H1 (cell line): ENCODE results near the gene TENT5A. TPM values are rescaled to one million over a fixed set of nuclear protein-coding genes. Genes with fewer than 3 reads are reported as not detected.

ENCODE experiments used
- CHD7 ChIP-seq: fragments of 300-600 bp; sonication (generic); IDR thresholded peaks from 2 replicates; pipeline ENCODE4 v1.7.1; 2012; ENCODE audit warnings: low read length, moderate library complexity, mild to moderate bottlenecking, inconsistent platforms; ENCODE audit not compliant: insufficient replicate concordance
- GABPA ChIP-seq: IDR thresholded peaks from 2 replicates; pipeline ENCODE4 v1.6.1; 2011; ENCODE audit warnings: mild to moderate bottlenecking, low read length, moderate library complexity, borderline replicate concordance; ENCODE audit not compliant: insufficient read depth
- polyA plus RNA-seq, 7 experiments: library from polyadenylated mRNA; depleted of rRNA in 3 of 7; stranded (reverse) in 5 of 7; unstranded in 2 of 7; fragments of >200 nt in 5 of 7; fragments of 200-250 nt in 2 of 7; gene quantifications; 1 replicate in 5 of 7; 2 replicates in 1 of 7; 4 replicates in 1 of 7; pipeline versions ENCODE4 v1.2.1 to v1.2.3, GENCODE V29; 2011 to 2013; ENCODE audit warnings: missing spikeins in 2 of 7, mixed read lengths in 2 of 7
- total RNA-seq: library from RNA; stranded (reverse); fragmentation: NEBNext Ultra II Directional; extraction: Animal tissue kit (Norgen Biotek cat#: 25700); gene quantifications from 2 replicates; pipeline ENCODE4 v1.2.1, GENCODE V29; 2021

Gene TENT5A
- total and polyA plus RNA-seq, 2 of the 8 experiments (the other 6 are each of a cell fraction or from before 2014, with no cell fraction given), result 0.91 to 2.9 TPM

GRCh38 chr6:81748994-81749393 is 3.5 kb downstream of the TENT5A start (continued):
- TF ChIP-seq CHD7, result no peak
- no peak for TF ChIP-seq GABPA
